Measurements from ENCODE around the gene TCP1. TPM values are rescaled to one million over a fixed set of nuclear protein-coding genes. Genes with fewer than 3 reads are reported as not detected.
A peak's percentile ranks its signal among the peaks of the same experiment; 100 is the strongest.

Gene TCP1
- total RNA-seq, 1 donor from 2014 or later: 334 TPM

DNA sequence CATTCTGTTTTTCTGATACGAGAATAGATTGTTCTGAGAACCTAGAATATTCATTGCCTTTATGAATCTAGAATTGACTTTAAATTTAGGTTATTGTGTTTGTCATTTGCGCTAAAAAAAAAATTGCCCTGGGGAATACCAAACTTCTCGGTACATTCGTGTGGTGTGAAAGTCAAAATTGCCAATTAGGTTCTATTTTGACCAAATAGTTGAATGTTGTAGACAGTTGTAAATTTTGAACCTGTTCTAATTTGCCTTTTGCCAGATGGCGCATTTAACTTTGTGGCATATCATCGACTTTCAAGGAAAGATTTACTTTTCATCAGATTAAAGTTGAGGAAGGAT lies 59.1 kb downstream of the TCP1 start:
- H2AFZ ChIP-seq (replicated peaks): no peak overlapping the region
- peak overlapping the region; percentile 89 for H3K4me2 ChIP-seq
- H3K9me3 ChIP-seq (ENCODE audit: low read depth): no peaks in the 10 kb centered on the region
- peaks cover 24% of the 10 kb centered on the region for H3F3A ChIP-seq (ENCODE audit: low read depth)
- TF ChIP-seq EZH2 (IDR thresholded peaks at IDR 0.05) (no peak), EZH2phosphoT487 (IDR thresholded peaks at IDR 0.05) (no peak)
- TF ChIP-seq, protein P1, sequence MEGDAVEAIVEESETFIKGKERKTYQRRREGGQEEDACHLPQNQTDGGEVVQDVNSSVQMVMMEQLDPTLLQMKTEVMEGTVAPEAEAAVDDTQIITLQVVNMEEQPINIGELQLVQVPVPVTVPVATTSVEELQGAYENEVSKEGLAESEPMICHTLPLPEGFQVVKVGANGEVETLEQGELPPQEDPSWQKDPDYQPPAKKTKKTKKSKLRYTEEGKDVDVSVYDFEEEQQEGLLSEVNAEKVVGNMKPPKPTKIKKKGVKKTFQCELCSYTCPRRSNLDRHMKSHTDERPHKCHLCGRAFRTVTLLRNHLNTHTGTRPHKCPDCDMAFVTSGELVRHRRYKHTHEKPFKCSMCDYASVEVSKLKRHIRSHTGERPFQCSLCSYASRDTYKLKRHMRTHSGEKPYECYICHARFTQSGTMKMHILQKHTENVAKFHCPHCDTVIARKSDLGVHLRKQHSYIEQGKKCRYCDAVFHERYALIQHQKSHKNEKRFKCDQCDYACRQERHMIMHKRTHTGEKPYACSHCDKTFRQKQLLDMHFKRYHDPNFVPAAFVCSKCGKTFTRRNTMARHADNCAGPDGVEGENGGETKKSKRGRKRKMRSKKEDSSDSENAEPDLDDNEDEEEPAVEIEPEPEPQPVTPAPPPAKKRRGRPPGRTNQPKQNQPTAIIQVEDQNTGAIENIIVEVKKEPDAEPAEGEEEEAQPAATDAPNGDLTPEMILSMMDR (IDR thresholded peaks at IDR 0.05): no peak
- H4K20me1 ChIP-seq (ENCODE audit: low read depth): peaks cover 73% of the 10 kb centered on the region
- H3K79me2 ChIP-seq (ENCODE audit: low read depth): peaks cover 94% of the 10 kb centered on the region
- DNase-seq (ENCODE audit: low spot score): no peak
- H3K4me3 ChIP-seq: peak overlapping the region; percentile 97
- peaks cover 26% of the 10 kb centered on the region for H3K4me1 ChIP-seq
- peaks cover 16% of the 10 kb centered on the region for H3K36me3 Mint-ChIP-seq
- H3K4me3 Mint-ChIP-seq: no peak overlapping the region
- H3K27me3 ChIP-seq: no peaks in the 10 kb centered on the region
- H3K9ac ChIP-seq: no peak overlapping the region
- peaks cover 3% of the 10 kb centered on the region for H3K9me3 Mint-ChIP-seq
- H3K36me3 ChIP-seq: no peaks in the 10 kb centered on the region
- H3K4me1 Mint-ChIP-seq: peaks cover 28% of the 10 kb centered on the region
- H3K27ac ChIP-seq: no peak overlapping the region
- H3K27me3 Mint-ChIP-seq (ENCODE audit: insufficient read depth, low read depth): peaks cover 3% of the 10 kb centered on the region
- H3K27ac Mint-ChIP-seq: no peak overlapping the region

DNA sequence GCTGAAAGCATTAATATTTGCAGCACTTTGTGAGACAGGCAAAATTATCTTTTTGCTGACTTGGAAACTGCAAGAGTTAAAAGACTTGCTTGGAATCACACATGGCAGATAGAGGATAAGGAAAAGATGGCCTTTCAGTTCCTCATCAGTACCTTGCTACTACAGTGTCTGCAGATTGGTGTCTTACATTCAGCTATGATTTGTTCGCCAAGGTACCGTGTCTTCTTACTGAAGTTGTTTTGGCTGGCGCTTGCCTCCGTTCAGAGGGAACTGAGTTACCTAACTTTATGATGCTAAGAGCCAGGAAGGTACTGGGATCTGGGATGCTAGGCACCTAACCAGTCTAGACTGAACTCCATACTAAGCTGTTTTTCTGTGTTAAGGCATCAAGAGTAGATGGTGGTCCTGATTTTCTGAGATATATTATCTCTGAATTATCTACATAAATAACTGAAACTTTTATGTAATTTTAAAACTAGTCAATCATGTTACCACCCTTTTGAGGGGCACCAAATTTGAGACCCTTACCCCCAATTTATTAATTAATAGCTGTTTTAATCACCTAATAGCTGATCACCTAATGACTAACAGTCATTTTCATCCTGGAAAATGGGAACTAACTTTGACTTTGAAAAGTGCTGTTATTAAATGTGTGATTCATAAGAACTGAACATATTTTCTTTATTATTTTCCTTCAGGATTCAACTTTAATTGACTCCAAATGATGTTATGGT lies 59.6 kb downstream of the TCP1 start:
- H3K4me2 ChIP-seq: peak overlapping the region; percentile 89
- Mint-ChIP-seq H3K27ac (no peak overlapping the region), H3K4me3 (peak overlapping the region; percentile 93), H3K4me1 (peaks cover 28% of the 10 kb centered on the region), H3K9me3 (peaks cover 3% of the 10 kb centered on the region), H3K27me3 (ENCODE audit: insufficient read depth, low read depth) (peaks cover 3% of the 10 kb centered on the region), H3K36me3 (peaks cover 16% of the 10 kb centered on the region)
- H3K9me3 ChIP-seq (ENCODE audit: low read depth): no peaks in the 10 kb centered on the region
- peak overlapping the region; percentile 97 for H3K4me3 ChIP-seq
- H3K4me1 ChIP-seq: peaks cover 26% of the 10 kb centered on the region
- H2AFZ ChIP-seq (replicated peaks): no peak overlapping the region
- peak overlapping the region; percentile 99 for H3K9ac ChIP-seq
- H3K36me3 ChIP-seq: no peaks in the 10 kb centered on the region
- H4K20me1 ChIP-seq (ENCODE audit: low read depth): peaks cover 67% of the 10 kb centered on the region
- no peaks in the 10 kb centered on the region for H3K27me3 ChIP-seq
- no peak for TF ChIP-seq EZH2phosphoT487 (IDR thresholded peaks at IDR 0.05)
- TF ChIP-seq, protein P1 (IDR thresholded peaks at IDR 0.05): no peak
- no peak for TF ChIP-seq EZH2 (IDR thresholded peaks at IDR 0.05)
- DNase-seq (ENCODE audit: low spot score): peak; percentile 19
- peaks cover 24% of the 10 kb centered on the region for H3F3A ChIP-seq (ENCODE audit: low read depth)
- H3K27ac ChIP-seq: no peak overlapping the region
- peaks cover 94% of the 10 kb centered on the region for H3K79me2 ChIP-seq (ENCODE audit: low read depth)

DNA sequence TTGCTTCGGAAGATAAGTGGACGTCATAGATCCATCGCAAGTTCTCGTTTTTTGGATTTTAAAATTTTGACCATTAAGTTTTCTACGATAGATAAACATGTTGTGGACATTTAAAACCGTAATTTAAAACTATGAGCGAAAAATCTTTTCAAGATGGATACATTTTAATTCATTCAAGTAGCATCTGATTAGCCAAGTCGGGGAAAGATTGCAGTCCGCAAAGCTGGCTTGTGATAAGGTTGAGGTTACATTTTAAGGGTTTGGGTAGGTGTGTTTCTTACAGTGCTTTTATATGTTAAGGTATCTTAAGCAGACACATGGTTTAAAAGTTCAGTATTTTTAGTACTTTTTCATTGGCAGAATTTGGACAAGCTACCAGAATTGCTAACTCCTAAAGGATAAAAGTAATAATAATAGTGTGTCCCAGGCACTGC lies 60.9 kb downstream of the TCP1 start:
- TF ChIP-seq EZH2phosphoT487 (IDR thresholded peaks at IDR 0.05) (no peak), EZH2 (IDR thresholded peaks at IDR 0.05) (no peak)
- TF ChIP-seq, protein P1 (IDR thresholded peaks at IDR 0.05): no peak
- H3K27me3 ChIP-seq: no peaks in the 10 kb centered on the region
- Mint-ChIP-seq H3K27ac (peak overlapping the region; percentile 93), H3K36me3 (peaks cover 18% of the 10 kb centered on the region), H3K4me3 (peak overlapping the region; percentile 93), H3K4me1 (peaks cover 28% of the 10 kb centered on the region), H3K27me3 (ENCODE audit: insufficient read depth, low read depth) (peaks cover 3% of the 10 kb centered on the region), H3K9me3 (peaks cover 3% of the 10 kb centered on the region)
- peak overlapping the region; percentile 99 for H3K27ac ChIP-seq
- peaks cover 94% of the 10 kb centered on the region for H3K79me2 ChIP-seq (ENCODE audit: low read depth)
- no peak for DNase-seq (ENCODE audit: low spot score)
- peaks cover 26% of the 10 kb centered on the region for H3F3A ChIP-seq (ENCODE audit: low read depth)
- H3K4me3 ChIP-seq: peak overlapping the region; percentile 97
- no peak overlapping the region for H2AFZ ChIP-seq (replicated peaks)
- no peaks in the 10 kb centered on the region for H3K9me3 ChIP-seq (ENCODE audit: low read depth)
- H3K9ac ChIP-seq: peak overlapping the region; percentile 99
- H3K36me3 ChIP-seq: no peaks in the 10 kb centered on the region
- peaks cover 55% of the 10 kb centered on the region for H4K20me1 ChIP-seq (ENCODE audit: low read depth)
- peak overlapping the region; percentile 89 for H3K4me2 ChIP-seq
- peaks cover 26% of the 10 kb centered on the region for H3K4me1 ChIP-seq

Small RNAs within 50 kb of the gene (small RNA-seq; reads per million reads assigned to genes)
- 70.3 reads per million, percentile 98 among the genes with 10 or more reads in this experiment for gene SNORA20
- not detected for gene SNORA29

Other genes with a start within 250 kb of the TCP1 start
- 54.9 and 67.2 TPM in 2 replicates for gene SOD2, start 96.4 kb downstream of the TCP1 start, total RNA-seq (ENCODE audit: low replicate concordance)
- 126 and 159 TPM in 2 replicates for gene WTAP, start 62.1 kb downstream of the TCP1 start, total RNA-seq (ENCODE audit: low replicate concordance)
- gene ACAT2, start 27.6 kb downstream of the TCP1 start, total RNA-seq (ENCODE audit: low replicate concordance): 92.5 and 101 TPM in 2 replicates
- gene MRPL18, start 865 bp upstream of the TCP1 start, total RNA-seq (ENCODE audit: low replicate concordance): 64.5 and 69.1 TPM in 2 replicates
- gene PNLDC1, start 10.7 kb upstream of the TCP1 start, total RNA-seq (ENCODE audit: low replicate concordance): 0.06 TPM in 1 of 2 replicates, not detected in the other
- not detected in 2 replicates for gene MAS1, start 101.4 kb upstream of the TCP1 start, total RNA-seq (ENCODE audit: low replicate concordance)
- gene IGF2R, start 179.5 kb upstream of the TCP1 start, total RNA-seq (ENCODE audit: low replicate concordance): 35.1 and 46.1 TPM in 2 replicates

All from neural progenitor cell (in vitro differentiated cells).